Adrenal gland (tissue), 12 donors: Measurements from ENCODE around the gene SVOPL. TPM values are rescaled to one million over a fixed set of nuclear protein-coding genes. Genes with fewer than 3 reads are reported as not detected.
A peak's percentile ranks its signal among the peaks of the same experiment; 100 is the strongest.

Experiments
- DNase-seq, 7 donors: peaks; one replicate each; pipeline ENCODE4 v3.0.0-alpha.2; 2019 to 2020
- H3K27ac ChIP-seq, 5 donors: fragments of 200-600 bp; sonication (generic) in 4 of 5; 1 replicate in 3 of 5; 2 replicates in 2 of 5; pipeline versions ENCODE4 v1.5.1 to v1.8.0; 2016 to 2020; ENCODE audit warnings: mild to moderate bottlenecking in 1 of 5
- H3K27me3 ChIP-seq: fragments of 200-600 bp; 2 replicates; pipeline ENCODE4 v1.8.0; 2021
- H3K36me3 ChIP-seq, 2 donors: fragments of 200-600 bp; replicated peaks in 1 of 2; 1 replicate in 1 of 2; 2 replicates in 1 of 2; pipeline versions ENCODE4 v1.5.1 to v1.8.0; 2018 to 2022
- H3K4me1 ChIP-seq, 2 donors: fragments of 200-600 bp; replicated peaks in 1 of 2; 1 replicate in 1 of 2; 2 replicates in 1 of 2; pipeline versions ENCODE4 v1.5.1 to v1.8.0; 2018 to 2021
- H3K4me3 ChIP-seq, 4 donors: fragments of 200-600 bp; sonication (generic) in 3 of 4; one replicate each; pipeline ENCODE4 v1.5.1; 2016 to 2018
- H3K9me3 ChIP-seq, 3 donors: fragments of 200-600 bp; sonication (generic) in 1 of 3; replicated peaks in 1 of 3; 1 replicate in 2 of 3; 2 replicates in 1 of 3; pipeline versions ENCODE4 v1.5.1 to v1.8.0; 2016 to 2021
- POLR2A ChIP-seq, 2 donors: fragments of 450-650 bp; IDR thresholded peaks; one replicate each; pipeline ENCODE4 v1.6.1; 2017; ENCODE audit warnings: antibody characterized with exemption in 2 of 2, mild to moderate bottlenecking in 2 of 2, moderate library complexity in 1 of 2
- WGBS, 4 donors: extraction: QIAGEN DNeasy Blood & Tissue Kit in 2 of 4; methylation state at CpG; one replicate each; pipeline versions ENCODE4 v1.1.5 to v1.1.7; 2013 to 2017; 5-methylcytosine and 5-hydroxymethylcytosine counted together
- intact Hi-C, 2 donors: fragments of 100-400 bp; cut with DNase I; formaldehyde crosslinking; loops; one replicate each; pipeline versions ENCODE4 v1.14.1 to v1.15.0; 2022 to 2023
- polyA plus RNA-seq, 3 donors: library from polyadenylated mRNA; stranded (reverse); fragments of 200-250 nt in 2 of 3; fragments of 350-450 nt in 1 of 3; fragmentation: Illumina TruSeq in 1 of 3; extraction: RNeasy Lipid Tissue Mini Kit (QIAGEN cat#74804) in 1 of 3; gene quantifications; one replicate each; pipeline ENCODE4 v1.2.3, GENCODE V29; 2013 to 2014
- total RNA-seq, 9 donors: library from RNA; depleted of rRNA in 4 of 9; stranded (reverse); fragments of >200 nt in 4 of 9; fragments of 120-200 nt in 1 of 9; fragmentation: NEBNext Ultra II Directional in 1 of 9; extraction: Animal tissue kit (Norgen Biotek cat#: 25700) in 1 of 9; gene quantifications; one replicate each; pipeline versions ENCODE4 v1.1.0 to v1.2.4, GENCODE V29; 2013 to 2023
- TF ChIP-seq, protein P1 (sequence below), 6 experiments: fragments of 450-650 bp in 4 of 6; fragments of 200-600 bp in 2 of 6; sonication (generic) in 1 of 6; IDR thresholded peaks; 1 replicate in 5 of 6; 2 replicates in 1 of 6; pipeline versions ENCODE4 v1.5.1 to v1.8.0; 2016 to 2021; ENCODE audit warnings: antibody characterized with exemption in 6 of 6, mild to moderate bottlenecking in 2 of 6, moderate library complexity in 1 of 6
- donor health status: healthy with polysubstance abuse.
- donor health status: Bipolar disorder and iron deficiency.
- donor health status: DM: yes; HTN: yes; CAD: no.
- donor health status: DM: no; HTN: no; CAD: no.
- donor health status: DM: no; HTN: no; CAD: no.
- donor health status: DM: yes; HTN: yes; CAD: no.

The SVOPL gene
- total and polyA plus RNA-seq, 12 donors: 0.54 to 4.8 (median 1.5) TPM

DNA sequence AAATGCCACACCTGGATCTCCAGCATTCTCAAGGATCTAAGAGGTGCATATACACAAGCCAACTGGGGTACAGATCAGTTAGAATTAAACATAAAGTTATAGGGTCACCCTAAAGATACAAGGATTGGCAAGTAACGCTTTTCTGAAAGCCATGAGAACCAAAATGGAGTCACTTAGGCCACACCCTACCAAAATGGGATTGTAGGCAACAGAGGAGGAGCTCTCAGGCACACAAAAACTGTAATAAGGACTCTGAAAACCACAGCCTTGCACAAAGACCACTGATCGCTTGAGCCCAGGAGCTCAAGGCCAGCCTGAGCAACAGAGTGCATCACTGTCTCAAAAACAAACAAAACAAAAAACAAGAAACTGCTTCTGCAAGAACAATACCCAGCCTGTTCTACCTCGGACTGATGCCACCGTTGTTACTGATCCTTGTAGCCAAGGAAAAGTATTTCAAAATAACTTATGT lies 35.5 kb downstream of the SVOPL start:
- H3K27me3 ChIP-seq: no peaks in the 10 kb centered on the region
- H3K9me3 ChIP-seq: no peaks in the 10 kb centered on the region
- intact Hi-C loops: no loop called here
- peaks cover 11 to 17% of the 10 kb centered on the region in 2 donors for H3K4me1 ChIP-seq
- TF ChIP-seq, protein P1, sequence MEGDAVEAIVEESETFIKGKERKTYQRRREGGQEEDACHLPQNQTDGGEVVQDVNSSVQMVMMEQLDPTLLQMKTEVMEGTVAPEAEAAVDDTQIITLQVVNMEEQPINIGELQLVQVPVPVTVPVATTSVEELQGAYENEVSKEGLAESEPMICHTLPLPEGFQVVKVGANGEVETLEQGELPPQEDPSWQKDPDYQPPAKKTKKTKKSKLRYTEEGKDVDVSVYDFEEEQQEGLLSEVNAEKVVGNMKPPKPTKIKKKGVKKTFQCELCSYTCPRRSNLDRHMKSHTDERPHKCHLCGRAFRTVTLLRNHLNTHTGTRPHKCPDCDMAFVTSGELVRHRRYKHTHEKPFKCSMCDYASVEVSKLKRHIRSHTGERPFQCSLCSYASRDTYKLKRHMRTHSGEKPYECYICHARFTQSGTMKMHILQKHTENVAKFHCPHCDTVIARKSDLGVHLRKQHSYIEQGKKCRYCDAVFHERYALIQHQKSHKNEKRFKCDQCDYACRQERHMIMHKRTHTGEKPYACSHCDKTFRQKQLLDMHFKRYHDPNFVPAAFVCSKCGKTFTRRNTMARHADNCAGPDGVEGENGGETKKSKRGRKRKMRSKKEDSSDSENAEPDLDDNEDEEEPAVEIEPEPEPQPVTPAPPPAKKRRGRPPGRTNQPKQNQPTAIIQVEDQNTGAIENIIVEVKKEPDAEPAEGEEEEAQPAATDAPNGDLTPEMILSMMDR (IDR thresholded peaks at IDR 0.05): no peak
- TF ChIP-seq POLR2A (IDR thresholded peaks at IDR 0.05): no peak
- WGBS, 4 donors: 36 to 53% (median 37%) methylated on average over 4 of the region's 4 CpGs
- peak in 1 of 7 donors; percentile 27 for DNase-seq
- H3K36me3 ChIP-seq: no peaks in the 10 kb centered on the region
- peak overlapping the region in 2 of 5 donors; percentile 34 to 62 for H3K27ac ChIP-seq
- H3K4me3 ChIP-seq: no peak overlapping the region

DNA sequence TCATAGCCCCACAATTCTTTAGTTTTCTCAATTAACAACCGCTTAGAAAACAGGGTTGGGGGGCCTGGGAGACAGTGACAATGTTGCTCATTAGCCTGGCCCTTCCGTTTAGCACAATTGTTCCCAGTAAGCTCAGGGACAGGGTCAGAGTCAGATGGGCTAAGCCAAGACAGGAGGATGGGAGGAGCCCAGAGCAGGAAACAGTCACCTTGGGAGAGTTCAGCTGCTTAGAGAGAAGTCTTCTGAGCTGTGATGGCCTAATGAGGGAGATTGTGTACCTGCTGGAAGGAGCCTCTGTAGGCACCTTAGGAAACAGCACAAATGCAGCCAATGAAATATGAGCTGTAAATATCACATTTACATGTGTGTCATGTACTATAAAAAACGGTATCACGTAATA lies 35.9 kb downstream of the SVOPL start:
- intact Hi-C loops: no loop called here
- peak in 1 of 2 donors; percentile 19 for TF ChIP-seq POLR2A (IDR thresholded peaks at IDR 0.05)
- TF ChIP-seq, protein P1 (IDR thresholded peaks at IDR 0.05): no peak
- no peaks in the 10 kb centered on the region for H3K36me3 ChIP-seq
- peak overlapping the region in 2 of 5 donors; percentile 34 to 62 for H3K27ac ChIP-seq
- H3K27me3 ChIP-seq: no peaks in the 10 kb centered on the region
- no peak overlapping the region for H3K4me3 ChIP-seq
- no peak for DNase-seq
- peaks cover 11 to 17% of the 10 kb centered on the region in 2 donors for H3K4me1 ChIP-seq
- H3K9me3 ChIP-seq: no peaks in the 10 kb centered on the region
- WGBS, 4 donors: 63 to 86% (median 69%) methylated on average over 3 to 4 of the region's 4 CpGs

DNA sequence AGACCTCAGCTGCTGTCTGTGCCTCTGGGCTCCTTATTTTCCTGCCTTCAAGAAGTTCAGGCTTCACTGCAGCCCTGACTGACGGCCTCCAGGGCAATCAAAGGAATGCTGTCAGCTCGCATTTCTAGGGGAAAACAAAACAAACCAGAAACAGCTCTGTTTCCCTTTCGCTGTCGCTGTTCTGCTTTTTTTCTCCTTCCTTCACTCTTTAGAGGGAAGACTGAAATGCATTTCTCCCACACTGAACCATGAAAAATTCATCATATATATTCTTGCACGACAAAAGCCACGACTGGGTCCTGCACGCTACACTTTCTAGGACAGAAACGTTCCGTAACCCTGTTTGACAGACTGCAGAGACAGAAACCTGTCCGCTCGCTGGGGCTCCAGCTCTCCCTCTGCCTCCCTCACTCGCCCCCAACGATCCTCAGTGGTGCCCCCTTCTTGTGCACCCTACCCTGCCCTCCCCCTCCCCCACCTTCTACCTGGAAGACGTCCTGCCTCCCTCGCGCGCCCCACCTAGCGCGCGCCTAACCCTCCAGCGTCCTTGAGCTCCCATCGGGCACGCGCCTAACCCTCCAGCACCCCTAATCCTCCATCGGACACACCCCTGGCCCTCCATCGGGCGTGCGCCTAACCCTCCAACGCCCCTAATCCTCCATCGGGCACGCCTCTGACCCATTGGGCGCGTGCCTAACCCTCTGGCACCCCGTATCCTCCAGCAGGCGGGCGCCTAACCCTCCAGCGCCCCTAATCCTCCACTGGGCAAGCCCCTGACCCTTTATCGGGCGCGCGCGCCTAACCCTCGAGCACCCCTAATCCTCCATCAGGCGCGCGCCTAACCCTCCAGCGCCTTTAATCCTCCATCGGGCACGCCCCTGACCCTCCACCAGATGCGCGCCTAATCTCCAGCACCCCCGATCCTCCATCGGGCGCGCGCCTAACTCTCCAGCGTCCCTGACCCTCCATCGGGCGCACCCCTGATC lies 37.1 kb downstream of the SVOPL start:
- Histone ChIP-seq H3K4me3 (peak overlapping the region in 2 of 4 donors; percentile 33 to 59), H3K4me1 (peaks cover 11 to 17% of the 10 kb centered on the region in 2 donors), H3K9me3 (no peaks in the 10 kb centered on the region), H3K27ac (peak overlapping the region in 3 of 5 donors; percentile 26 to 49 (median 38)), H3K36me3 (no peaks in the 10 kb centered on the region), H3K27me3 (no peaks in the 10 kb centered on the region)
- DNase-seq: peak in 2 of 7 donors; percentile 26 to 29
- WGBS, 4 donors: 44 to 61% (median 51%) methylated on average over 51 to 59 of the region's 59 CpGs
- intact Hi-C loops: no loop called here
- no peak for TF ChIP-seq POLR2A (IDR thresholded peaks at IDR 0.05)
- TF ChIP-seq, protein P1 (IDR thresholded peaks at IDR 0.05): no peak

DNA sequence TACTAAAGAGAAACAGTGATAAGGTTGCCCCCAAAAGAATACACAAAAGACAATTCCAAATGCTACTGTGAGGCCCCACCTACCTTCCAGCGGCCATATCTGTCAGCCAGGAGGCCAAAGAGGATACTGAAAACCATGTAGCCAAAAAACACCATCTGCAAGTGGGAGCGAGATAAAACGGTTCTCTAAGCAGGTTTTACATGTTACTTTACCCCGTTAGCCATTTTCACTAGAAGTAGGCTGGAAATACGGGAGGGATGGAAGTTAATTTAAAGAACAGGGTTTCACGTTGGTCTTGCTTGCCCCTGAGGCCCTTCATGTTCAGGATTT lies 38.2 kb downstream of the SVOPL start:
- no peaks in the 10 kb centered on the region for H3K27me3 ChIP-seq
- H3K27ac ChIP-seq: no peak overlapping the region
- 93 to 94% (median 93%) methylated on average over 6 of the region's 6 CpGs for WGBS, 4 donors
- no peak for DNase-seq
- intact Hi-C loops: no loop called here
- H3K4me1 ChIP-seq: peaks cover 11 to 17% of the 10 kb centered on the region in 2 donors
- H3K4me3 ChIP-seq: no peak overlapping the region
- H3K36me3 ChIP-seq: no peaks in the 10 kb centered on the region
- TF ChIP-seq, protein P1 (IDR thresholded peaks at IDR 0.05): no peak
- no peak for TF ChIP-seq POLR2A (IDR thresholded peaks at IDR 0.05)
- H3K9me3 ChIP-seq: no peaks in the 10 kb centered on the region
